ENCODE data around the gene SH3YL1.

DNA sequence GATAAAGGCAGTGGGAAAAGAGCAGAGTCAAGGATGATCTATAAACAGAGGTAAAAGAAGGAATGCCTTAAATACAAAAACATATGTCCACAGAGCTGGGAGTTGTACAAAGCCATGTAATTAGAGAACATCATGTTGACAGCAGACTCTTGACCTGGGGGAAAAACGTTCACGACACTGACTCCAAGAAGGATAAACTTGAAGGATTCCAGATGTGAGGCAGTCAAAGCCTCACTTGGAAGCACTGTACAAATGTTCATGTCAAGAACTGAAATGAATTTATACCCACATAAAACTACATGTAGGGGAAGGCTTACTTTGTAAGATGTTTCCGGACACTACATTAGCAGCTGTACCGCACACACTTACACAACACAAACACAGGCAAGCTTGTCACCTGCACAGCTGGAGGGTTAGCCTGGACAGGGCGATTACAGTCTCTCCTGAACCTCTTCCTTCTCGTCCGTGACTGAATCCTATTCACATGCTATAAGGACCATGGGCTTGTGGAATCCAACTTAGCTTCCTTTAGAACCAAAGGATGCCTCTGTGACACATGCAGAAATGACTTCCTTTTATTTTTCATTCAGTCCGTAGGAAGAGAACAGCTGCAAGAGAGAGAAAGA, 88.6 kb downstream of the SH3YL1 start:
- TF ChIP-seq, protein P1, sequence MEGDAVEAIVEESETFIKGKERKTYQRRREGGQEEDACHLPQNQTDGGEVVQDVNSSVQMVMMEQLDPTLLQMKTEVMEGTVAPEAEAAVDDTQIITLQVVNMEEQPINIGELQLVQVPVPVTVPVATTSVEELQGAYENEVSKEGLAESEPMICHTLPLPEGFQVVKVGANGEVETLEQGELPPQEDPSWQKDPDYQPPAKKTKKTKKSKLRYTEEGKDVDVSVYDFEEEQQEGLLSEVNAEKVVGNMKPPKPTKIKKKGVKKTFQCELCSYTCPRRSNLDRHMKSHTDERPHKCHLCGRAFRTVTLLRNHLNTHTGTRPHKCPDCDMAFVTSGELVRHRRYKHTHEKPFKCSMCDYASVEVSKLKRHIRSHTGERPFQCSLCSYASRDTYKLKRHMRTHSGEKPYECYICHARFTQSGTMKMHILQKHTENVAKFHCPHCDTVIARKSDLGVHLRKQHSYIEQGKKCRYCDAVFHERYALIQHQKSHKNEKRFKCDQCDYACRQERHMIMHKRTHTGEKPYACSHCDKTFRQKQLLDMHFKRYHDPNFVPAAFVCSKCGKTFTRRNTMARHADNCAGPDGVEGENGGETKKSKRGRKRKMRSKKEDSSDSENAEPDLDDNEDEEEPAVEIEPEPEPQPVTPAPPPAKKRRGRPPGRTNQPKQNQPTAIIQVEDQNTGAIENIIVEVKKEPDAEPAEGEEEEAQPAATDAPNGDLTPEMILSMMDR (IDR thresholded peaks at IDR 0.05): no peak
- no peak for TF ChIP-seq POLR2A (IDR thresholded peaks at IDR 0.05)
- no peak for TF ChIP-seq POLR2AphosphoS5 (IDR thresholded peaks at IDR 0.05)

Data from prostate gland (tissue), 2 donors.